HG02759 (cell line): Measurements from ENCODE around the gene LRRN2.

Source experiments
- ATAC-seq: cut with Tn5 transposase; IDR thresholded peaks from one replicate; pipeline ENCODE4 v1.9.1; 2021; ENCODE audit warnings: mild to moderate bottlenecking, moderate library complexity; ENCODE audit not compliant: unreplicated experiment

Gene LRRN2

DNA sequence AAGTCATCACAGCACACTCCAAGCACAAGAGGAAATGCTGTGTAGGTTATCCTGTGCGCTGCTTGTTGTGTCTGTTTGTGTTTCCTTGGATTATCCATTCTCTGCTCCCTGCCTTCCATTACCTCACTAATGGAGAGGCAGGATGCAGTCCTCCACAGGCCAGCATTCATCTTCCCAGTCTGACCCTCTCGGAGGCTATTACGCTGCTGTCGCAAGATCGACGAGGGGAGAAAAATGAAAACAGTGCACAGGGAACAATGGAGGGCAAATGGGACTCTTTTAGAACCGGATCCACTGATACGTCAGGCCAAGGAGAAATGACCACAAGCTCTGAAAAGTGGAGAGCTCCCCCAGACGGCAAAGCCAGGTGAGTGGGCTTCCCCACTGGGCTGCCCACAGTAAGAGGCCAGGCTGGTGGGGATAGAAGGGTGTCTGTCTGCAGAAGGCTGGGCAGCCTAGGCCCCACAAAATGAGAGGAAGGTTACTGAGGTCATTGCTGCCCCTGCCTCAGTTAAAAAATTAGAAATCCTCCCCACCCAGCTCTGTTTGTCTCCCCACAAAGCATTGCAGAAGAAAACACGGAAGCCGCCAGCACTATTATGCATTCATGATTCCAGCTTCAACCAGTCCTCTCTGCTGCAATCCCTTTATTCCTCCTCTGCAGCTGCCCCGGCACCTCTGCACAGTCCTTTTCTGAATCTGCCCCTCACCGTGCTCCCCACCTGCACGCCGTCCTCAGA is 21.7 kb downstream of the LRRN2 start:
- ATAC-seq: no peak

DNA sequence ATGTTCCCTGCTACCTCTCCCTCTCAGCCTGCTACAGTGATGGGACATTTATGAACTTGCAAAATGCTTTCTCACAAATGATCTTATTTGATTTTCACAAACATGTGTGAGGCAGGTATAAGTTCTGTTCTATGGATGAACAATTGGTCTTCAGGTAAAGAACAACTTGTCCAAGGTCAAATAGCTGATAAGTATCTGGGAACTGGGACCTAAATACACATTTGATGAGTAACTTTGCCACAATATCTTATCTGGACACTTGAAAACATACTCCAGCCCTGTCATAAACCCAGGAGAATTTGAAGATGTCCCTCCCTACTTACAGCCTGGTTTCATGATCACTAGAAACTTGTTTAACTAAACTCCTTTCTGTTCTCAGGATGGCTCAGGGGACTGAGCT is 23.0 kb downstream of the LRRN2 start:
- ATAC-seq: no peak

DNA sequence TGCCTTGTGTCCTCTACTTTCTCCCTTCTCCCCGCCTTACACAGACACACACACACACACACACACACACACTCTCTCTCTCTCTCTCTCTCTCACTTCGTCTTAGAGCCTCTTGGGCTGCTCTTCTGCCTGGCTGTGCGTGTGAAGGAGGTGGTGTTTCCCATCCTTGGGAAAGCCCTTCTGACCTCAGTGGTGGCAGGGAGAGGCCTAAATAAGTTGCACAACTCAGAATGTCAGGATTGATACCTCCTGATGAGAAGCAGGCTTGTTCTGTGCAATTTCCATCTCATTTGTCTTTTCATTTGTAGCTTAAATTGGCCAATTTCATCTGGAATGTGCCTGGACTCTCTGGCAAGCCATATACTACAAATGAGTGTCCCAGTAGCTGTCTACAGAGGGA is 25.0 kb downstream of the LRRN2 start:
- ATAC-seq: no peak

DNA sequence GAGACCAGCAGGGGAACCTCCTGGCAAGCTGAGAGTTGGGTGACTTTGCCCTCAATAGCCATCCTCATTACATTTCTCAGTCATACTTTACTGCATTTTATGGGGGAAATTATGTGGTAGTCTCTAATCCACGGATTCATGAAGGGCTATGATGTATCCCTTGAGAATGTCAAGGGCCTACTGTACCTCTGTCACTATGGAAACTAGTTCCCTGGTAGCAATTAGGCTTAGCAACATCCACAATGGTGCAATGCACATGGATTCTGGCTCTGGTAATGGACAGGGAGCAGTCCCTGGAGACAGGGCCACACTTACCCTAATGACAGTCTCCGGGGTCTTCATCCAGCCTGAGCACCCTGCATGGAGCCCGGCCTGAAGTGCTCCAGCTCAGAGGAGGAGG is 26.5 kb downstream of the LRRN2 start:
- ATAC-seq: no peak

DNA sequence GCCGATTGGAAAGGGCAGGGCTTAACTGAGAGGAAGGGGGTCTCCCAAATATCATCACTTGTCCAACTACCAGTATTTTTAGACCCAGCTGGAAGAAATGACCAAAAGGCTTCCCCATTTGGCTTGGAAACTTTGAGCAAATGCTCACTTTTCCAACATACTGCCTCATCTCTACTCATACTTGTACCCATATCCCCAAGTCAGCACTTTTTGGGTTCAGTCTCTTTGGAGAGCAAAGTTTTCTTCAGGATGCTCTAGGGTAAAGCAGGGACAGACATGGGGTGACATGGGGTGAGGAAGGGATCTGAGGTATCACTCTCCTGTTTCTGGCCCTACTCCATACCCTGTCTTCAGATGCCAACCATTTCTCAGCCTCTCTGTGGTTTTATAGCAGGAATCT is 27.2 kb downstream of the LRRN2 start:
- no peak for ATAC-seq

DNA sequence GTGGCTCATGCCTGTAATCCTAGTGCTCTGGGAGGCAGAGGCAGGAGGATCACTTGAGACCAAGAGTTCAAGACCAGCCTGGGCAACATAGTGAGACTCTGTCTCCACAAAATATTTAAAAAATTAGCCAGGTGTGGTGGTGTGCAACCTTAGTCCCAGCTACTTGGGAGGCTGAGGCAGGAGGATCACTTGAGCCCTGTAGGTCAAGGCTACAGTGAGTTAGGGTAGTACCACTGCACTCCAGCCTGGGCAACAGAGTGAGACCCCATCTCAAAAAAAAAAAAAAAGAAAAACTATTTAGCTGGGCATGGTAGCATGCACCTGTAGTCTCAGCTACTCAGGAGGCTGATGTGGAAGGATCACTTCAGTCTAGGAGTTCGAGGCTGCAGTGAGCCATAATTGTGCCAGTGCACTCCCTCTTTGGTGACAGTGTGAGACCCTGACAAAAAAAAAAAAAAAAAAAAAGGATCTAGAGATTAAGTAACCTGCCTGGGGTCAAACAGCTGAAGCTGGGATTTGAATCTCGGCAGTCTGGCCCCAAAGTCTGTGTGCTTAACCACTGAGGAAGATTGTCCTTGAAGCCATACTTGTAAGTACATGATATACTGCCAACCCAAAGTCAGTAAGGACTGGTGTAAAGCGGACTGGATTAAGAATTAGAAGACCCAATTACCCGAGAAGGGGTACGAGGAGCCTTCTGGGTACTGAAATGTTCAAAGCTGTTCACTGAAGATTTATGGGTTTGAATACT is 31.8 kb downstream of the LRRN2 start:
- no peak for ATAC-seq

DNA sequence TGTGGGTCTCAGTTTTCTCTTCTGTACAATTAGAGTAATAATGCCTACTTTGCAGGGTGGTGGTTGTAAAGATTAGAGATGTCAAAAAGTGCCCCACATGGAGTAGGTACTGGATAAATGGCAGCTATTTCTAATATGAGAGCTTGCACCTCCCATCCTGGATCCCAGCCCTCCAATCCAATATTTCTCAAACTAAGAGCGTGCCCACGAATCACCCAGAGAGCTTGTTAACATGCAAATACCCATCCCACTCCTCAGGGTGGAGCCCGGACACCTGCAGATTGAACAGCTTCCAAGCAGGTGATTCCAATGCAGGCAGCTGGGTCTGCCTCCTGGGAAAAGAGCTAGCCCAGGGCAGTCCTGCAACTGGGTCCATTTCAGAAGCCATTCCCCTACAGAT is 33.0 kb downstream of the LRRN2 start:
- ATAC-seq: no peak

DNA sequence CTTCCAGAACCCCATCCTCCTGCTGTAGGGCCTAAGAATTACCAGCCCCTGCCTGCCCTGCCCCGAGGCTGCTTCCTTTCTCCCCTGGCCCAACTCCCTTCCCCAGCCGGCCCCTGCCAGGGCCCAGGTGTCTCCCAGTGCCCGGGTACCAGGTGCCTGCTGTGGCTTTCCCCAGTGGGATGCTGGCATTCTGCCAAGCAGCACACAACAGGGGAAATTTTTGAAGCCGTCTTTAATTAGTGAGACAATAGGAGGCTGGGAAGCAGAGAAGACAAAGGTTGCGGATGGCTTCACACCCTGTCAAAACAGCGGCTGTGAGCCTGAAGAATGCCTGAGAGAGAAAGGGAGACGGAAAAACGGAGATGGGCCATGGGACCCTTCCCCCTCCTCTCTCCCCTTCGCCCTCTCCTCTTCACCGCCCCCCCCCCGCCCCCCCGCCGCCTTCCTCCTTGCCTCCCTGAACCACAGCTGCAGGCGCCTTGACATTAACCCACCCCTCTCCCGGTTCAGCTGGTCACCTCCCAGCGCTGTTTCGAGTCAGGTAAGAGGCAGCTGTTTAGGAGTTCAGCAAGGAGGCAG is 33.6 kb downstream of the LRRN2 start:
- no peak for ATAC-seq

DNA sequence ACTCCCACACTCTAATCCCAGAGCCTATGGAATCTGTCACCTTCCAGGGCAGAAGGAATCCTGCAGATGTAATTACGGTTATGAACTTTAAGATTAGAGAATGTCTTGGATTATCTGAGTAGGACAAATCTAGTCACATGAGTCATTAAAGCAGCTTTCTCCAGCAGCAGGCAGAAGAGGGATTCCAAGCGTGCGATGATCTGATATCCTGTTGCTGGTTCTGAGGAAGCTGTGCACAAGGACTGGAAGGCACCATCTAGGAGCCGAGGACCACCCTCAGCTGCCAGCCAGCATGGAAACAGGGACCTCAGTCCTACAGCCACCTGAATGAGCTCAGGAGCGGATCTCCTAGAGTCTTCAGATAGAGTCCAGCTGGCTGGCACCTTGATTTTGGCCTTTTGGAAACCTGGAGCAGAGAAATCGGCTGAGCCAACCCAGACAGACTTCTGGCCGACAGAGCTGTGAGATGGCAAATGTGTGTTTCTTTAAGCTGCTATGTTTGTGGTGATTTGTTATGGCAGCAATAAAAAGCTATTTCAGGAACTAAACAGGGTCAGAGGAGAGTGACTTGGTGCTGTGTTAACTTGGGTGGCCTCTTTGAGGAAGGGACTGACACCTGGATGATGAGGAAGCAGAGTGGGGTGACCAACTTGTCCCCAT is 34.5 kb downstream of the LRRN2 start:
- ATAC-seq: no peak

DNA sequence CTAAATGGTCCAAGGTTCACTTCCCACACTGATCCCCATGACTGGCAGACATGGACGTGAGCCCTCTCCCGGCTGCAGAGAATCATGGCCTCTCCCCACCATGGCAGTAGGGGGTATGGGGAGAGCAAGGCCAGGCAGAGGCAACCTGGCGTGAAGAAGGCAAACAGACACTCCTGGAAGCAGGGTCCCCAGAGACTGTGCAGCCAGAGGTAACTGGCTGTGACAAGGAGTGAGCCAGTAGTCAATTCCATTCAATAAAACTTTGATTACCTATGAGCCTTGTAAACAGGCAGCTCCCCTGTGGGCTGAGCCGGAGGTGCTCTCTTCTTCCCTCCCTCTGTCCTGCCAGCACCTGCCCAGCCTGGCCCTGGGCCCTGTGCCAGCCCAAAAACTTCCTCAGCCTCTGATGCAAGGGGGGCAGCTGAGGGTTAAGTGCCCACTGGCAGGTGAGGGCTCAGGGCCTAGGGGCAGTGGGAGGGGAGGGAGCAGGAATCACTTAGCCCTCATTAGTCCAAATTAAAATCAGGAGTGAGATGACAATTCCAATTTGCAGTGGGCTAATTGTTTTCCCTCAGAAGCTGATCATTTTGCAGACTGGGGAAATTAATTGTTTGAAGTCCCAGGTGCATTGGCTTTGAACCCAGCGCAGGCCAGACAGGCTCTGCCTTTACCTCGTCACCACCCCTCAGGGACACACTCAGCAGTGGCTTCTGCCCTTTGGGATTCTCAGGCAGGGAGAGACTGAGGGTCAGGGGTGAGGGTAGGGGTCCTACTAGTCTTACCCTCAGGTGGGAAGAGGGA is 35.6 kb downstream of the LRRN2 start:
- ATAC-seq: no peak

DNA sequence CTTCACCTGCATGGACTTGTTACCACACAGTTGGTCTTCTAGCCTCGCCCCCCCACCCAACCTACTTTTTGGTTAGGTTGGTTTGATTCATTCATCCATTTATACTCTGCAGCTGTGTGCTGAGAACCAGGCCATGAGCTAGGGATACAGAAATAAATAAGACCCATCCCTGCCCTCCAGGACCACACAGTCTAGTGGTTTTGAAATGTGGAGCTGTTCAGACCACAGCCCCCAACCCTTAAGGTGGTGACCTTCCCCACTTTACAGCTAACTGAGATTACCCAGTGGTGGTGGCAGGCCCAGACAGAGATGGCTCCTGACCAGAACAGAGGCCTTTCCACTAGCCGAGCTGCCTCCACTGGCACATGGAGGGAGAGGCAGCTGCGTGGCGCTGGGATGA is 37.0 kb downstream of the LRRN2 start:
- no peak for ATAC-seq

DNA sequence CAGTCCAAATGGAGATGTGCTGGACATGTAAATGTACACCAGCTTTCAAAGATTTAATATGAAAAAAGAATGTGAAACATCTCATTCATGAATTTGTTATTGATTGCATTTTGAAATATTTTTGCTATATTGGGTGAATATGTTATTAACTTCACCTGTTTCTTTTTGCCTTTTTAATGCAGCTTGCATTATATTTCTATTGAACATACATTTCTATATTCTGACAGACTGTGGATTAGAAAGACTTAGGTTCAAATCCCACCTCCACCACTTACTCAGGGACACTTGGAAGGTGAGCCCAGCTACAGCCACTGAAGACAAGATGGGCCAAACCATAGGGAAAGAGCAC is 37.8 kb downstream of the LRRN2 start:
- no peak for ATAC-seq

DNA sequence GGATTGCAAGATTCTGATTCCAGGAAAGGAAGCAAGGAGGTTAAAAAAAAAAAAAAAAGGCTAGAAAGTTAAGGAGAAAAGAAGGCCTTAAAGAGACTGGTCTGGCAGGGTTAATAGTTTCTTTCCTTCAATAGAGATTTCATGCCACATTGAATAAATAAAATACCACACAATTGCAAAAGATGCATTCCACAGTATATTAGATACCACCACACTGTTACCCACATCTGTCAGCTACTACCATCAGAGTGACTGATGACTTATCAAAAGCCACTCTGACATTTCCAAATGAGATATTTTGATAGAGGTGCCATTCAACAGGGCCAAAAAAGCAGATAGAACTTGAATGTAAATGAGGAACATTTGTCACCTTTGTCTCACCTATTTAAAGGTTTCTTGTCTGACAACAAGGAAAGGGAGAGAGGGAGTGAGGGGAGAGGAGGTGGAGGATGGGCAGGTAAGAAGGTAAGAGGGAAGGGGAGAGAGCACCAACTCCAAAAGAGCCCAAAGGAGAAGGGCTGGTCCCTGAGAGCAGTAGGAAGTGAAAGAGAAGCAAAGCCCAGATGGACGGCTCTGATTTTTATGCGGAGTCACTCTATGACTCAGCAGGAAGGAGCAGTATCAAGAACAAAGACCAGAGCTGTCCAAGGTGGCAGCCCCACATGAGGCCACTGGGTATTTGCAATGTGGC is 38.3 kb downstream of the LRRN2 start:
- no peak for ATAC-seq

DNA sequence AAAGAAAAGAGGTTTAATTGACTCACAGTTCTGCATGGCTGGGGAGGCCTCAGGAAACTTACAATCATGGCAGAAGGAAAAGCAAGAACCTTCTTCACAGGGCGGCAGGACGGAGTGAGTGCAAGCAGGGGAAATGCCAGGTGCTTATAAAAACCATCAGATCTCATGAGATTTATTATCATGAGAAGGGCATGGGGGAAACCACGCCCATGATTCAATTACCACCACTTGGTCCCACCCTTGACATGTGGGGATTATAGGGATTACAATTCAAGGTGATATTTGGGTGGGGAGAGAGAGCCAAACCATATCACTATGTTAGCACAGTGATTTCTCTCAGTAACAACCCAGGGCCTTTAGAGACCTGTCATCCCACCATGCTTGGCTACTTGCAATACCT is 39.9 kb downstream of the LRRN2 start:
- ATAC-seq: no peak

DNA sequence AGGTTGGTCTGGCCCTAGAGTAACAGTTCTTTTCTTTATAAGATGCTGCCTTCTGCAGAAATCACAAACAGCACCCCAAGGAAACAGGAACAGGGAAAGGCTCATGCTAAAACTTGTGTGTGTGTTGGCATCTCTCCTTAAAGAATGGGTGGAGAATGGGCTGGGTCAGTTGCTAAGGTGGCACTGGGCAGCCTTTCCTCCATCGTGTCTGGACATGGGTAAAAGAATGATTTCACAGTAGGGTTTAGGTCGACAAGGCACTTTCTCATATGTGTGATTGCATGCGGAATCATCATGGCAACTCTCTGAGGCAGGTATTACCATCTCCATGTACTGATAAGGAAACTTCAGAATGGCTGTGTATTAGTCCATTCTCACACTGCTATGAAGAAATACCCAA is 40.3 kb downstream of the LRRN2 start:
- ATAC-seq: no peak

DNA sequence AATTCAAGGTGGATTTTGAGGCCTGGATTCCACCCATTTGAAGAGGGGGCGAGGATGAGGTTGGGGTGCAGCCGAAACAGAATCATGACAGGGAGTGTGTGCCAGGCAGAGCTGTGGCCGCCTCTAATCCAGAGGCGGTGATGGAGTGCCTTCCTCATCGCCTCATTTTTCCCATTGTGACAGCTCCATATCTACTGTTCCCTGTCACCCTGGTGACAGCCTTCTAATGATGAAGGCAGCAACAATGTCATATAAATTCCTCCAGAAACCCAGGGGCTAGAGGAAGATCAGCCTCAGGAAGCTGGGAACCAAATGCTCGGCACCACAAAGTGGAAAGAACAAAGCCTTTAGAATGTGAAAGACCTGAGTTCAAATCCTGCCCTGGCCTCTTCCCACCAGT is 42.0 kb downstream of the LRRN2 start:
- ATAC-seq: no peak

DNA sequence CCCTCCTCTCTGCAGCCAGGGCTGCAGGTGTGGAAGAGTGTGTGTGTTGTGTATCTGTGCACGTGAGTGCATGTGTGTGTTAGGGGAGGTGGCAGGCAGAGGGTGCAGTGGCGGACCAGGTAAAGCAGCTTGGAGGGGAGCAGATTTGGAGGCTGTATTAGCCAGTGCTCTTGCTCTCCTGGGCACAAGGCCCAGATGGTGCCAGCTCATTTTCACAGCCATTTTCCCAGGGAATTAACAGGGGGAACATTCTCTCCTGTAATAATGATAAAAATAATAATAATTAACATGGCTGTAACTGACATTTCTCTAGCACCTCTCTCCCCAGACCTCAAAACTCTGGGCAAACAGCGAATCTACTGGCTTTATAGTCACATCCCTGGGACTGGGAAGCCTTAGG is 43.6 kb downstream of the LRRN2 start:
- ATAC-seq: no peak

DNA sequence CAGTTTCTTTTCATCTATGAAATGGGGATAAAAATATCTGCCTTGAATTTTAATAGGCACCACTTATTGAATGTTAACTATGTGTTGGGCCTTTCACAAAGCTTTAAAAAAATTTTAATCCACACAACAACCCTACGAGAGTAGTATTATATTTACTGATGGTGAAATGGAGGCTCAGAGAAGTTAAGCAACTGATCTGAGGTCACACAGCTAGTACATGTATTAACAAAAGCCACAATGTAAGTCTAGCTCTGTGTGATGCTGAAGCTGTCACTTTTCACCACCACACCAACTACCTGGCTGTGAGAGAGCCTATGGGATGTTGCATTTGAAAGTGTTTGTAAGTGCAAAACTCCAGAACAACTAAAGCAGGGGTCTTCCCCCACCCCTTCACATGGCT is 44.1 kb downstream of the LRRN2 start:
- no peak for ATAC-seq

DNA sequence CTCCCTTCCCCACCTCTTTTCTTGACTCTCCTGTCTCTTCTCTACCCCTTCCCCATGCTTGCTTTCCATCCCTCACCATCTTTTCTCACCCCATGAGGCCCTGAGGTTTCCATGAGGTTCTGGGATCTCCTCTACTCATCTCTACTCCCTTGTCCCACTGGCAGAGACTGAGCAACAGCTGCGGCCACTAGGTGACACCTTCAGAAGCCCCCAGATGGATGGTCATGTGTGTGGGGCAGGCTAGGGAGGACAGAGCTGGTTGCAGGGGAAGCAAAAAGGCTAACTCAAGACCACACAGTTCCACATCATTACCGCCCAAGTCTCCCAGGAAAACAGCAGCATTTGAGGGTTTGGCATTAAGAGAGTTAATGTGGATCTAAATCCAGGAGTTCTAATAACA is 45.0 kb downstream of the LRRN2 start:
- no peak for ATAC-seq

DNA sequence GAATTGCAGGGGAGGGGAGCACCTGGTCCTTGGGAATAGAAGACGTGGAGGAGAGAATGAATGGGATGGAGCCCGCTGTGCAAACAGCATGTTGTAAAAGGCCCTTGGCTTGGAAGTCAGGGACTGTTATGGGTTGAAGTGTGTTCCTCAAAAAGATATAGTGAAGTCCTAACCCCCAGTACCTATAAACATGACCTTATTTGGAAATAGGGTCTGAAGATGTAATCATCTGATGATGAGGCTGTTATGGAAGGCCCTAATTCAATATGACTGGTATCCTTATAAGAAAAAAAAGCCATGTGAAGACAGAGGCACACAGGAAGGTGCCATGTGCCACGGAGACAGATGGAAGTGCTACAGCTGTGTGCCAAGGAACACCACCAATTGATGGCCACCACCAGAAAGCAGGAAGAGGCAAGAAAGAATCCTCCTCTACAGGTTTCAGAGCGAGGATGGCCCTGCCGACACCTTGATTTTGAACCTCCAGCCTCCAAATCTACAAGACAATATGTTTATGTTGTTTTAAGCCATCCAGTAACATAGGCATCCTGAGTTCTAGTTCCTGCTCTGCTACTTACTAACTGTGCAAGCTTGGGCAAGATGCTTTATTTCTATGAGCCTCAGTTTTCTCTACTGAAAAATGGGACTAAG is 51.2 kb downstream of the LRRN2 start:
- no peak for ATAC-seq
